K562 (cell line): ENCODE measurements around the gene SIKE1. TPM values are rescaled to one million over a fixed set of nuclear protein-coding genes. Genes with fewer than 3 reads are reported as not detected.

Source experiments
- DNMT1 ChIP-seq: fragments of 450-650 bp; IDR thresholded peaks from 2 replicates; pipeline ENCODE4 v1.6.1; 2016; ENCODE audit warnings: antibody characterized with exemption, mild to moderate bottlenecking
- FOXK1 ChIP-seq: sonication (generic); formaldehyde crosslinking; IDR thresholded peaks from 2 replicates; pipeline ENCODE4 v1.8.0; 2022; ENCODE audit warnings: missing genetic modification reagents, mild to moderate bottlenecking, borderline replicate concordance
- HNRNPL ChIP-seq: fragments of 200-400 bp; formaldehyde crosslinking; IDR thresholded peaks from 2 replicates; pipeline ENCODE4 v1.6.1; 2017; ENCODE audit warnings: low read depth, mild to moderate bottlenecking, low read length
- HNRNPLL ChIP-seq: fragments of 200-400 bp; formaldehyde crosslinking; IDR thresholded peaks from 2 replicates; pipeline ENCODE4 v1.6.1; 2017; ENCODE audit warnings: low read length, low read depth, mild to moderate bottlenecking; ENCODE audit not compliant: poor library complexity, severe bottlenecking
- MCM3 ChIP-seq: fragments of 450-650 bp; IDR thresholded peaks from 2 replicates; pipeline ENCODE4 v1.6.1; 2016
- MXI1 ChIP-seq: IDR thresholded peaks from 2 replicates; pipeline ENCODE4 v1.6.1; 2011; ENCODE audit warnings: low read depth, mild to moderate bottlenecking, improper control_type of control experiment, low read length
- NCOR1 ChIP-seq: fragments of 450-650 bp; IDR thresholded peaks from 2 replicates; pipeline ENCODE4 v1.6.1; 2016; ENCODE audit warnings: mild to moderate bottlenecking, moderate library complexity
- NFYB ChIP-seq: IDR thresholded peaks from 2 replicates; pipeline ENCODE4 v1.6.1; 2011; ENCODE audit warnings: mild to moderate bottlenecking, moderate library complexity; ENCODE audit not compliant: insufficient read length; ENCODE audit errors: extremely low read depth
- RCOR1 ChIP-seq, 2 experiments: IDR thresholded peaks; 2 replicates each; pipeline ENCODE4 v1.6.1; 2012; ENCODE audit warnings: low read depth in 2 of 2, low read length in 2 of 2, borderline replicate concordance in 1 of 2, improper control_type of control experiment in 1 of 2
- ZC3H4 ChIP-seq: sonication (generic); formaldehyde crosslinking; IDR thresholded peaks from 2 replicates; pipeline ENCODE4 v1.9.0; 2021; ENCODE audit warnings: missing genetic modification reagents, borderline replicate concordance
- ZNF324 ChIP-seq: fragments of 250-450 bp; sonication (Bioruptor Pico); IDR thresholded peaks from 2 replicates; pipeline ENCODE4 v1.4.0; 2020; ENCODE audit warnings: mild to moderate bottlenecking
- ZNF507 ChIP-seq: conservative IDR thresholded peaks from 2 replicates; pipeline ENCODE4 v1.6.1; 2017; ENCODE audit warnings: missing genetic modification characterization, missing compliant biosample characterization
- ZNF655 ChIP-seq: fragments of 250-450 bp; sonication (Bioruptor Pico); IDR thresholded peaks from 2 replicates; pipeline ENCODE4 v1.5.0; 2021
- polyA plus RNA-seq, 8 experiments: library from polyadenylated mRNA; depleted of rRNA in 4 of 8; stranded (reverse) in 5 of 8; unstranded in 3 of 8; fragments of >200 nt; fragmentation: Nextera tagmentation in 2 of 8; fragmentation: Illumina TruSeq in 1 of 8; extraction: Ambion mirVana in 2 of 8; extraction: Trizol in 1 of 8; gene quantifications; 2 replicates each; pipeline versions ENCODE4 v1.2.1 to v1.2.3, GENCODE V29; 2011 to 2014; ENCODE audit warnings: inconsistent platforms in 1 of 8, missing spikeins in 1 of 8
- total RNA-seq, 7 experiments: library from RNA; depleted of rRNA in 6 of 7; stranded (reverse); fragments of >200 nt in 6 of 7; fragmentation: Illumina TruSeq in 2 of 7; extraction: Trizol in 2 of 7; gene quantifications; 2 replicates each; pipeline versions ENCODE4 v1.2.1 to v1.2.3, GENCODE V29; 2011 to 2021; ENCODE audit warnings: low replicate concordance in 1 of 7
- TF ChIP-seq, protein P1 (sequence below): IDR thresholded peaks from 2 replicates; pipeline ENCODE4 v1.6.1; 2012; ENCODE audit warnings: low read depth, low read length, improper control_type of control experiment, borderline replicate concordance
- TF ChIP-seq, protein P2 (sequence below): fragments of 250-450 bp; sonication (Bioruptor Pico); IDR thresholded peaks from 2 replicates; pipeline ENCODE4 v1.5.0; 2021; ENCODE audit warnings: mild to moderate bottlenecking, borderline replicate concordance
- TF ChIP-seq, protein P3 (sequence below): fragments of 250-450 bp; sonication (Bioruptor Pico); IDR thresholded peaks from 2 replicates; pipeline ENCODE4 v1.4.0; 2020
- TF ChIP-seq, protein P4 (sequence below): fragments of 250-450 bp; sonication (Bioruptor Pico); IDR thresholded peaks from 2 replicates; pipeline ENCODE4 v1.8.0; 2022; ENCODE audit warnings: moderate library complexity, mild to moderate bottlenecking, inconsistent platforms

SIKE1 gene
- total and polyA plus RNA-seq, 9 of the 15 experiments (the other 6 are each of a cell fraction or from before 2014, with no cell fraction given), result 21.8 to 144 (median 76.3) TPM

- TF ChIP-seq ZNF655 (no peak), HNRNPL (no peak), ZC3H4 (CRISPR knock-in tag) (no peak), ZNF507 (tag) (no peak), DNMT1 (0 out of 2 replicates have a peak, but pooled peaks have one; percentile 25), NCOR1 (0 out of 2 replicates have a peak, but pooled peaks have one; percentile 5), MCM3 (no peak), HNRNPLL (peak; percentile 37), NFYB (no peak), RCOR1 (IDR thresholded peaks at IDR 0.05; ENCODE audit: borderline replicate concordance in 1 of 2, low read depth in 2 of 2, low read length in 2 of 2) (peak in 1 of 2 experiments; percentile 90; a peak in 2 of 4 replicates), ZNF324 (CRISPR knock-in tag) (no peak), FOXK1 (CRISPR knock-in tag) (peak; percentile 43; the same call in 1 of the 2 replicates), MXI1 (0 out of 2 replicates have a peak, but pooled peaks have one; percentile 45)
- TF ChIP-seq, protein P1, sequence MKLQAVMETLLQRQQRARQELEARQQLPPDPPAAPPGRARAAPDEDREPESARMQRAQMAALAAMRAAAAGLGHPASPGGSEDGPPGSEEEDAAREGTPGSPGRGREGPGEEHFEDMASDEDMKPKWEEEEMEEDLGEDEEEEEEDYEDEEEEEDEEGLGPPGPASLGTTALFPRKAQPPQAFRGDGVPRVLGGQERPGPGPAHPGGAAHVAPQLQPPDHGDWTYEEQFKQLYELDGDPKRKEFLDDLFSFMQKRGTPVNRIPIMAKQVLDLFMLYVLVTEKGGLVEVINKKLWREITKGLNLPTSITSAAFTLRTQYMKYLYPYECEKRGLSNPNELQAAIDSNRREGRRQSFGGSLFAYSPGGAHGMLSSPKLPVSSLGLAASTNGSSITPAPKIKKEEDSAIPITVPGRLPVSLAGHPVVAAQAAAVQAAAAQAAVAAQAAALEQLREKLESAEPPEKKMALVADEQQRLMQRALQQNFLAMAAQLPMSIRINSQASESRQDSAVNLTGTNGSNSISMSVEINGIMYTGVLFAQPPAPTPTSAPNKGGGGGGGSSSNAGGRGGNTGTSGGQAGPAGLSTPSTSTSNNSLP, result peak; percentile 70; the same call in 1 of the 2 replicates
- TF ChIP-seq, protein P2, sequence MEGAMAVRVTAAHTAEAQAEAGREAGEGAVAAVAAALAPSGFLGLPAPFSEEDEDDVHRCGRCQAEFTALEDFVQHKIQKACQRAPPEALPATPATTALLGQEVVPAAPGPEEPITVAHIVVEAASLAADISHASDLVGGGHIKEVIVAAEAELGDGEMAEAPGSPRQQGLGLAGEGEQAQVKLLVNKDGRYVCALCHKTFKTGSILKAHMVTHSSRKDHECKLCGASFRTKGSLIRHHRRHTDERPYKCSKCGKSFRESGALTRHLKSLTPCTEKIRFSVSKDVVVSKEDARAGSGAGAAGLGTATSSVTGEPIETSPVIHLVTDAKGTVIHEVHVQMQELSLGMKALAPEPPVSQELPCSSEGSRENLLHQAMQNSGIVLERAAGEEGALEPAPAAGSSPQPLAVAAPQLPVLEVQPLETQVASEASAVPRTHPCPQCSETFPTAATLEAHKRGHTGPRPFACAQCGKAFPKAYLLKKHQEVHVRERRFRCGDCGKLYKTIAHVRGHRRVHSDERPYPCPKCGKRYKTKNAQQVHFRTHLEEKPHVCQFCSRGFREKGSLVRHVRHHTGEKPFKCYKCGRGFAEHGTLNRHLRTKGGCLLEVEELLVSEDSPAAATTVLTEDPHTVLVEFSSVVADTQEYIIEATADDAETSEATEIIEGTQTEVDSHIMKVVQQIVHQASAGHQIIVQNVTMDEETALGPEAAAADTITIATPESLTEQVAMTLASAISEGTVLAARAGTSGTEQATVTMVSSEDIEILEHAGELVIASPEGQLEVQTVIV (CRISPR knock-in tag), result no peak
- TF ChIP-seq, protein P3, sequence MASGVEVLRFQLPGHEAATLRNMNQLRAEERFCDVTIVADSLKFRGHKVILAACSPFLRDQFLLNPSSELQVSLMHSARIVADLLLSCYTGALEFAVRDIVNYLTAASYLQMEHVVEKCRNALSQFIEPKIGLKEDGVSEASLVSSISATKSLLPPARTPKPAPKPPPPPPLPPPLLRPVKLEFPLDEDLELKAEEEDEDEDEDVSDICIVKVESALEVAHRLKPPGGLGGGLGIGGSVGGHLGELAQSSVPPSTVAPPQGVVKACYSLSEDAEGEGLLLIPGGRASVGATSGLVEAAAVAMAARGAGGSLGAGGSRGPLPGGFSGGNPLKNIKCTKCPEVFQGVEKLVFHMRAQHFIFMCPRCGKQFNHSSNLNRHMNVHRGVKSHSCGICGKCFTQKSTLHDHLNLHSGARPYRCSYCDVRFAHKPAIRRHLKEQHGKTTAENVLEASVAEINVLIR, result 0 out of 2 replicates have a peak, but pooled peaks have one; percentile 38
- TF ChIP-seq, protein P4, sequence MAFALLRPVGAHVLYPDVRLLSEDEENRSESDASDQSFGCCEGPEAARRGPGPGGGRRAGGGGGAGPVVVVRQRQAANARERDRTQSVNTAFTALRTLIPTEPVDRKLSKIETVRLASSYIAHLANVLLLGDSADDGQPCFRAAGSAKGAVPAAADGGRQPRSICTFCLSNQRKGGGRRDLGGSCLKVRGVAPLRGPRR (CRISPR knock-in tag), result no peak; the same call in 1 of the 2 replicates
Observed at GRCh38 chr1:114757455-114758255, 22.8 kb downstream of the SIKE1 start, which contains the start of gene CSDE1 (continued).
